AG09309 (cell line): Measurements from ENCODE around the gene EHMT1.

ENCODE experiments used
- DNase-seq: peaks from one replicate; pipeline ENCODE4 v3.0.0-alpha.2; 2010; ENCODE audit warnings: low read depth
- H3K4me3 ChIP-seq: 2 replicates; pipeline ENCODE4 v1.5.1; 2011; ENCODE audit warnings: mild to moderate bottlenecking, low read depth, low read length, moderate library complexity; ENCODE audit not compliant: control insufficient read depth
- TF ChIP-seq, protein P1 (sequence below): IDR thresholded peaks from 2 replicates; pipeline ENCODE4 v1.5.1; 2011; ENCODE audit warnings: mild to moderate bottlenecking, low read depth, low read length, inconsistent platforms; ENCODE audit not compliant: insufficient read depth, control insufficient read depth; ENCODE audit errors: missing control alignments

EHMT1 gene

DNA sequence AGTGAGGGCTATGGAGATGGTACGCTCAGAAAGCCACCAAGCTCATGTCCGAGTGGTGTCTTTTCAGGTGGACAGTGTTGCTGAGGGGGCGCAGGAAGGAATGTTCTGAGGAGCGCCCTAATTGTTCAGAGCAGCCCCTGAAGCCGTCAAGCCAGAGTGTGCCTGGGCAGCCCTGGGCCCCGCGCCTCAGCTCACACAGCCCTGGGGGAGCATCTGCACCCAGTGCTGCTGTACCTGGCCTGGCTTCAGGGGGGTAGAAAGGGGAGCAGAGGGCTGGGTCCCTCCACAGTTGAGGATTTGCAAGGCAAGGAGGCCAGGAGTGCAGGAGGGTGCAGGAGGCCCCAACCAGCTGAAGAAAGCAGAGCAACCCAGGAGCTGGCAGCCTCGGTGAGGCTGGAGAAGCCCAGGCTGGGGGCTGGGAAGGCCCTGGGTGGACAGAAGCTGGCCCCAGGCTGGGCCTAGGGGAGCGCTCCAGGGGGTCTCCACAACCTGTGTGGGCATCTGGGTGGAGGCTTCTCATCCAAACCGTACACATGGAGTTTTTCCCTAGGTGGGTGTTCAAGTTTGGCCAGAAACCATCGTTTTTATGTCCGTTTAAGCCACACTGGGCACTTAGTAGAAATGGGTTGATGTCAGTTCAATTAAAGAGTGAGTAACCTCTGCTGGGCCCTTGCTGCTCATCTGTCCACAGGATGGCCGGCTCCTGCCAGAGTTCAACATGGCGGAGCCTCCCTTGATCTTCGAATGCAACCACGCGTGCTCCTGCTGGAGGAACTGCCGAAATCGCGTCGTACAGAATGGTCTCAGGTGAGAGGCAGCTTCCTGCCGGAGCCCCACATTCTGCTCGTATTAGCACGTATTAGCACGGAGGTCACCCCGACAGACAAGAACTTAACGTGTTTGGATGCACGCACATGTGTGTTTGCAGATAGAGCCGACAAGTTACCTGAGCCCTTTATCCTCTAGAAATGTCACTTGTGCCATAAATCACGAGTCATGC, 196.8 kb downstream of the EHMT1 start:
- no peak for DNase-seq
- H3K4me3 ChIP-seq: no peak overlapping the region
- TF ChIP-seq, protein P1, sequence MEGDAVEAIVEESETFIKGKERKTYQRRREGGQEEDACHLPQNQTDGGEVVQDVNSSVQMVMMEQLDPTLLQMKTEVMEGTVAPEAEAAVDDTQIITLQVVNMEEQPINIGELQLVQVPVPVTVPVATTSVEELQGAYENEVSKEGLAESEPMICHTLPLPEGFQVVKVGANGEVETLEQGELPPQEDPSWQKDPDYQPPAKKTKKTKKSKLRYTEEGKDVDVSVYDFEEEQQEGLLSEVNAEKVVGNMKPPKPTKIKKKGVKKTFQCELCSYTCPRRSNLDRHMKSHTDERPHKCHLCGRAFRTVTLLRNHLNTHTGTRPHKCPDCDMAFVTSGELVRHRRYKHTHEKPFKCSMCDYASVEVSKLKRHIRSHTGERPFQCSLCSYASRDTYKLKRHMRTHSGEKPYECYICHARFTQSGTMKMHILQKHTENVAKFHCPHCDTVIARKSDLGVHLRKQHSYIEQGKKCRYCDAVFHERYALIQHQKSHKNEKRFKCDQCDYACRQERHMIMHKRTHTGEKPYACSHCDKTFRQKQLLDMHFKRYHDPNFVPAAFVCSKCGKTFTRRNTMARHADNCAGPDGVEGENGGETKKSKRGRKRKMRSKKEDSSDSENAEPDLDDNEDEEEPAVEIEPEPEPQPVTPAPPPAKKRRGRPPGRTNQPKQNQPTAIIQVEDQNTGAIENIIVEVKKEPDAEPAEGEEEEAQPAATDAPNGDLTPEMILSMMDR: no peak

DNA sequence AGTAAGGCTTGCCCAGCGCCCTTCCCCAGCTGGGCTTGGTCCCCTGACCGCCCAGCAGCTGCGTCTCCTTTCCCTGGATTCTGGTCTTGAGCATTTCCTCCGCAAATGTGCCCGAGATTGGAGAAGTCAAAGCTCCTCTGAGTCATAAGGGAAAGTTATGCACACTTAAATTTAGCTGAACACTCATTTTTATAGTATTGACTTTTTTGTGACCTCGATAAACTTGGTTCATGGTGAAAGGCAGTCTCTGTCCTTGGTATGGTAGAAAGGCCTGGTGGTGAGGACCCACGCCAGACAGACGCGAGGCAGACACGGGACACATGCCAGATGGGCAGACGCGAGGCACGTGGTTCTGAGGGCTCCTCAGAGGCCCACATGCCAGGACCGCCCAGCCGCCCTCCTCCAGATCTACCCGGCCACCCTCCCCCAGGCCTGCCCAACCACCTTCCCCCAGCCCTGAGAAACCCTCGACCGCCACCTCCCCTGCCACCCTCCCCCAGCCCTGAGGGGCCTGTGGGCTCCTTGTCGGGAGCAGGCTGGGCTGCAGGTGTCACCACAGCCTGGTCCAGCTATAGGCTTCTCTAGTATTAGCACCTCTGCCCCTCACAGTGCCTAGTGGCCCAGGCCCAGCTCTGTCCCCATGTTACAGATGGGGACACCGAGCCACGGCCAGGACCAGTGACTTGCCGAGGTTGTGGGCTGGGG, 197.9 kb downstream of the EHMT1 start:
- no peak for DNase-seq
- H3K4me3 ChIP-seq: no peak overlapping the region
- TF ChIP-seq, protein P1: no peak

GRCh38 chr9:137817236-137818200, 198.7 kb downstream of the EHMT1 start:
- TF ChIP-seq, protein P1: no peak

GRCh38 chr9:137818286-137818685, 199.5 kb downstream of the EHMT1 start:
- no peak for DNase-seq
- no peak overlapping the region for H3K4me3 ChIP-seq
- TF ChIP-seq, protein P1: no peak

More at GRCh38 chr9:137817236-137818200, 198.7 kb downstream of the EHMT1 start:
- no peak for DNase-seq
- H3K4me3 ChIP-seq: no peak overlapping the region

GRCh38 chr9:137820161-137820855, 201.5 kb downstream of the EHMT1 start:
- TF ChIP-seq, protein P1: no peak
- H3K4me3 ChIP-seq: no peak overlapping the region
- no peak for DNase-seq
